Glutamatergic neuron (in vitro differentiated cells): ENCODE data around the gene BACH2. TPM values are rescaled to one million over a fixed set of nuclear protein-coding genes. Genes with fewer than 3 reads are reported as not detected.
"Not testable (repeated sequence)": the region's sequence is repeated elsewhere in the genome, so short reads cannot be mapped to it uniquely, and the experiment has no call there.

Experiments used
- DNase-seq: peaks from one replicate; pipeline ENCODE4 v3.0.0; 2022
- H3K27ac Mint-ChIP-seq: one replicate; pipeline ENCODE4 v1.8.0; 2020; ENCODE audit warnings: mild to moderate bottlenecking, mixed read lengths, inconsistent platforms; ENCODE audit not compliant: unreplicated experiment
- H3K27me3 Mint-ChIP-seq: one replicate; pipeline ENCODE4 v1.8.0; 2020; ENCODE audit warnings: mild to moderate bottlenecking, moderate library complexity, mixed read lengths, inconsistent platforms; ENCODE audit not compliant: unreplicated experiment
- H3K36me3 Mint-ChIP-seq: one replicate; pipeline ENCODE4 v1.8.0; 2020; ENCODE audit warnings: mild to moderate bottlenecking, mixed read lengths, inconsistent platforms; ENCODE audit not compliant: unreplicated experiment
- H3K4me1 Mint-ChIP-seq: one replicate; pipeline ENCODE4 v1.8.0; 2020; ENCODE audit warnings: mild to moderate bottlenecking, low read depth, mixed read lengths, inconsistent platforms; ENCODE audit not compliant: unreplicated experiment
- H3K4me3 Mint-ChIP-seq: one replicate; pipeline ENCODE4 v1.8.0; 2020; ENCODE audit warnings: mild to moderate bottlenecking, mixed read lengths, inconsistent platforms; ENCODE audit not compliant: unreplicated experiment
- H3K9me3 Mint-ChIP-seq: one replicate; pipeline ENCODE4 v1.8.0; 2020; ENCODE audit warnings: mild to moderate bottlenecking, moderate library complexity, mixed read lengths, inconsistent platforms; ENCODE audit not compliant: unreplicated experiment
- total RNA-seq: library from RNA; stranded (reverse); fragmentation: NEBNext Ultra II Directional; extraction: Animal tissue kit (Norgen Biotek cat#: 25700); gene quantifications from one replicate; pipeline ENCODE4 v1.2.1, GENCODE V29; 2021; ENCODE audit not compliant: unreplicated experiment
- TF ChIP-seq, protein P1 (sequence below): fragments of 200-600 bp; sonication (generic); IDR thresholded peaks from one replicate; pipeline ENCODE4 v1.5.0; 2021; ENCODE audit not compliant: partially characterized antibody, unreplicated experiment

BACH2 gene
- total RNA-seq, 1 donor from 2014 or later, result 96.4 TPM

DNA sequence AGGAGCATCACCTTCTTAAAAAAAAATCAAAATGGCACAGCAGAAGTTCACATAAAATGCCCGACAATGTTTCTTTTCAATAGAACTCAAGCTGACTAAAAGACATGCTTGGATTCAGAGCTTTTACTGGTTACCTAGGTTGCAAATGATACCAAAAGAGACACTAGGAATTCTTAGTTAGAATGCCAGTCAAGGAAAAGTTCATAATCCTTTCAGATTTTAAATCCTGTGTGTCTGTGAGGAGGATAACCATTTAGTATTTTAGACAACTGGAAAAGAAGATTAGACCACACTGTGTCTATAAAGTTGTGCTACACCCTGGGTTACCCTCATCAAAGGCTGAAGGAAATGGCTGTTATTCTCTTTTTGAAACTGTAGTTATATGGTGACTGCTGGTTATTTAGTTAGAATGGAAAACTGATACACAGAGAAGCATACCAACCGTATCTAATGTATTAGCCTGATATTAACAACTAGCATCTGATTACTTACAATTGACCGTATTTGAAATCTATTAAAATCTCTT lies 262.8 kb downstream of the BACH2 start:
- no peak for DNase-seq
- H3K9me3 Mint-ChIP-seq, result peaks cover 4% of the 10 kb centered on the region
- H3K36me3 Mint-ChIP-seq, result no peaks in the 10 kb centered on the region
- peaks cover 2% of the 10 kb centered on the region for H3K27me3 Mint-ChIP-seq
- no peak overlapping the region for H3K27ac Mint-ChIP-seq
- H3K4me1 Mint-ChIP-seq, result peaks cover 11% of the 10 kb centered on the region
- H3K4me3 Mint-ChIP-seq, result no peak overlapping the region
- TF ChIP-seq, protein P1, sequence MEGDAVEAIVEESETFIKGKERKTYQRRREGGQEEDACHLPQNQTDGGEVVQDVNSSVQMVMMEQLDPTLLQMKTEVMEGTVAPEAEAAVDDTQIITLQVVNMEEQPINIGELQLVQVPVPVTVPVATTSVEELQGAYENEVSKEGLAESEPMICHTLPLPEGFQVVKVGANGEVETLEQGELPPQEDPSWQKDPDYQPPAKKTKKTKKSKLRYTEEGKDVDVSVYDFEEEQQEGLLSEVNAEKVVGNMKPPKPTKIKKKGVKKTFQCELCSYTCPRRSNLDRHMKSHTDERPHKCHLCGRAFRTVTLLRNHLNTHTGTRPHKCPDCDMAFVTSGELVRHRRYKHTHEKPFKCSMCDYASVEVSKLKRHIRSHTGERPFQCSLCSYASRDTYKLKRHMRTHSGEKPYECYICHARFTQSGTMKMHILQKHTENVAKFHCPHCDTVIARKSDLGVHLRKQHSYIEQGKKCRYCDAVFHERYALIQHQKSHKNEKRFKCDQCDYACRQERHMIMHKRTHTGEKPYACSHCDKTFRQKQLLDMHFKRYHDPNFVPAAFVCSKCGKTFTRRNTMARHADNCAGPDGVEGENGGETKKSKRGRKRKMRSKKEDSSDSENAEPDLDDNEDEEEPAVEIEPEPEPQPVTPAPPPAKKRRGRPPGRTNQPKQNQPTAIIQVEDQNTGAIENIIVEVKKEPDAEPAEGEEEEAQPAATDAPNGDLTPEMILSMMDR, result no peak

DNA sequence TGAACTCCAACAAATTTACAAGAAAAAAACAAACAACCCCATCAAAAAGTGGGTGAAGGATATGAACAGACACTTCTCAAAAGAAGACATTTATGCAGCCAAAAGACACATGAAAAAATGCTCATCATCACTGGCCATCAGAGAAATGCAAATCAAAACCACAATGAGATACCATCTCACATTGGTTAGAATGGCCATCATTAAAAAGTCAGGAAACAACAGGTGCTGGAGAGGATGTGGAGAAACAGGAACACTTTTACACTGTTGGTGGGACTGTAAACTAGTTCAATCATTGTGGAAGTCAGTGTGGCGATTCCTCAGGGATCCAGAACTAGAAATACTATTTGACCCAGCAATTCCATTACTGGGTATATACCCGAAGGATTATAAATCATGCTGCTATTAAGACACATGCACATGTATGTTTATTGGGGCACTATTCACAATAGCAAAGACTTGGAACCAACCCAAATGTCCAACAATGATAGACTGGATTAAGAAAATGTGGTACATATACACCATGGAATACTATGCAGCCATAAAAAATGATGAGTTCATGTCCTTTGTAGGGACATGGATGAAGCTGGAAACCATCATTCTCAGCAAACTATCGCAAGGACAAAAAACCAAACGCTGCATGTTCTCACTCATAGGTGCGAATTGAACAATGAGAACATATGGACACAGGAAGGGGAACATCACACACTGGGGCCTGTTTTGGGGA lies 264.0 kb downstream of the BACH2 start:
- H3K4me1 Mint-ChIP-seq, result peaks cover 20% of the 10 kb centered on the region
- DNase-seq, H3K27ac Mint-ChIP-seq: not testable (repeated sequence)

DNA sequence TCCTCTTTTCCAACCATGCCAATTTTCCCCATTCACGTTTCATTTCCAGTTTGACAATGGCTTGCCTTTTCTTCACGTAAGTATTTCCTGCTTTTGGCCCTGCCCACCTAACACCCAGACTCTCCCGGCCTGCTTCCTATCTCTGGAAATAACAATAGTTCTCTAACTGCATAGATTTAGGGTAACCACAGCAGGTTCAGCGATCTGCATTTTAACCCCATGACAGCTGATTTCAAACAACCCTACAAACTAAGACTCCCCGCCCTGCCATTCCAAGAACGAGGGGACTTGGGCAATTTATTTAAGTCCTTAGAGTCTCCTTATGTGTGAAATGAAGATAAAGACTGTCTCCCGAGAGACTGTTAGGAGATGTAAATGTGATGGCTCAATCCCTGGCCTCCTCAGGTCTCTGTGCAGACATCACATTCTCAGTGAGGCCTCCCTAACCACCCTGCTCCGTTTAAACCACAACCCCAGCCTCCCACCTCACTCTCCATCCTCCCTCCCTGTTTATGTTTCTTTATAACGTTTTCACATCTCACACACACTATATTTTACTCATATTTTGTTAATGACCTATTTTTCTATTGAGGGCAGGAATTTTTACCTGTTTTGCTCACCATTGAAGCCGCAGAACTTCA lies 267.5 kb downstream of the BACH2 start:
- Mint-ChIP-seq H3K4me3 (peak overlapping the region; percentile 17), H3K27me3 (peaks cover 2% of the 10 kb centered on the region), H3K36me3 (no peaks in the 10 kb centered on the region), H3K27ac (peak overlapping the region; percentile 10), H3K4me1 (peaks cover 45% of the 10 kb centered on the region), H3K9me3 (peaks cover 4% of the 10 kb centered on the region)
- TF ChIP-seq, protein P1, result no peak
- no peak for DNase-seq

More for the DNA sequence above, 264.0 kb downstream of the BACH2 start:
- H3K4me3 Mint-ChIP-seq, H3K27me3 Mint-ChIP-seq, H3K9me3 Mint-ChIP-seq, H3K36me3 Mint-ChIP-seq: not testable (repeated sequence)

DNA sequence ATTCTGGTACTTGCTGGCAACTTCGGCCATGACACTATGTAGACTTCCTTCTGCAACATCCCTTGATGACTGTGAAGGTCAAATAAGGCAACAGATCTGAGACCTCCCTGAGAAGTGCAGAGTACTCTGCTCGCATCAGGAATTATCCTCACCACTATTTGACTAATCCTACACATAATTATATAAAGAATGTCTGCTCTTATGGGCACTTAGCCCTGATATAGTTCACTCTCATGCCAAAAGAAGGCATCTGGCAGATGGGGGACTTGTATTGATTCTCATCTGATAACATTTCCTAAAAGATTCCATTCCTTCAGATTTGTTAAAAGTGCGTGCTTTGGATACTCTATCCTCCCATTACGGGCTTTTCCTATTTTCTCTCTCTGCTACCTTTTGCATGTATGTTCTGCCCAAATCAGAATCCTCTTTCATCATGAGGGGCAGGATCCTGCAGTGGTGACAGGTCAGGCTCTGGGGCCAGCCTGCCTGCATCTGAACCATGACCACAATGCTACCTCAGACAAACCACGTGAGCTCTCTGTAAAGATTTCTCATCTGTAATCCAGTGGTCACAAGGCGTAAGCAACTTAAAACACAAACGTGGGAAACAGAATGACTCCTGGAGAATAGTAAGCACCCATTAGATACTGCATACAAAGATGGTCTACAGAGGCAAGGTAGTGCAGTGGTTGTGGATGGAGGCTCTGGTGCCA lies 268.4 kb downstream of the BACH2 start:
- Mint-ChIP-seq H3K9me3 (peaks cover 4% of the 10 kb centered on the region), H3K27ac (no peak overlapping the region), H3K27me3 (peaks cover 2% of the 10 kb centered on the region), H3K4me1 (peaks cover 45% of the 10 kb centered on the region), H3K36me3 (no peaks in the 10 kb centered on the region), H3K4me3 (no peak overlapping the region)
- DNase-seq, result no peak
- TF ChIP-seq, protein P1, result no peak

DNA sequence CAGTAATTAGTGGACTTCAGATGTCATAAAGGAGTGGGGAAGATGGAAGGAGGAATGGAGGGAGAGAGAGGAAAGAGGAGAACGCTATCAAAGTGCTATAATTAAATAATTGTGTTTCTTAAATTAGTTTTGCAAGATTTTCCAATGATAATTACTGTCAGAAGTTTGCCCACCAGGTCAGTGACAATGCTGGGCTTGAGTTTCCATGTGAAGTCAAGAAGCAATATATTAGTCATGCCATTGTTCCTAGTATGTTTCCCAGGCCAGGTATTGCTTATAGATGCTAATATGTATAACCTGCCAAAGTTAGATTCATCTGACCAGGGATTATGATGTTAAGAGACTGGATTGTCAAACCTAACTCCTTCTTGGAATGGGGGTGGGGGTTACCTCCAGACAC lies 270.4 kb downstream of the BACH2 start:
- Mint-ChIP-seq H3K27ac (peak overlapping the region; percentile 79), H3K36me3 (no peaks in the 10 kb centered on the region), H3K9me3 (peaks cover 4% of the 10 kb centered on the region), H3K4me3 (peak overlapping the region; percentile 63), H3K27me3 (peaks cover 4% of the 10 kb centered on the region), H3K4me1 (peaks cover 48% of the 10 kb centered on the region)
- no peak for DNase-seq
- TF ChIP-seq, protein P1, result no peak
